ENCODE data around the gene ZNF140. TPM values are rescaled to one million over a fixed set of nuclear protein-coding genes. Genes with fewer than 3 reads are reported as not detected.

The ZNF140 gene
- total RNA-seq = 10 to 100 TPM; 10.6 to 12.3 TPM

DNA sequence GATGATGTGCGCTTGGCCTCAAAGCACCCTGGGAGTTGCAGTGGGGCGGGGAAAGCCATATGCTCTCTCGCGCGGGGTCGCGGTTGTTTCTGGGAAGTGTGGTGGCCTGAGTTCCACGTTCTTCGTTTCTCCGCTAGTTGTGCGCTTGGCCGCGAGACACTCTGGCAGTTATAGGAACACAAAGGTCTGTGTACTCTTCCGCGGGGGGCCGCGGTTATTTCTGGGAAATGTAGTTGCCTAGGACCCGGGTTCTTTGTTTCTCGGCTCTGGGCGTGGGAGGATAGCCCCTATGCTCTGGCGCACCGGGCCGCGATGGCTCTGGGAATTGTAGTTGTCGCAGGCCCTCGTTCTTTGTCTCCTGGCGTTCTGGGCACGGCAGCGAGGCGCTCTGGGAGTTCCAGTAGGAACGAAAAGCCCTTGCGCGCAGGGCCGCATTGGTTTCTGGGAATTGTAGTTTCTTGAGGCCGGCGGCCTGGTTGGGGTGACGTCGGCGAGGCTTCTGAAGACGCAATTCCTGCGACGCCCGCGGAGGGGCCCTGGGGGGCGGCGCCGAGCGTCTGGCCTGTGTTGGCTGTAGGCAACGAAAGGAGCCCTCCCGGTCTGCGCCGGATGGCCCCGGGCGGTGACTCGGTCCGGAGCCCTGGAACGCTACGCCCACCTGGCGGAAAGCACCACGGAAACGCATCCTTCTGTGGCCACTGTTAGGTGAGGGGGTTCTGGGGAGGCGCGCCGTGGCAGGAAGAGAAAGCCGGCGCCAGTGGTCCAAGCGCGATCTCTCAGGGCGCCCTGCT is at the start of gene ZNF140:
Gene ZNF140, plus strand, starts transcription at position 556 of the 791 bp plus-strand sequence. CDS start 398 bp downstream, outside the sequence.
- POLR2A ChIA-PET = interaction anchor here (0.9 to 2.9 kb wide), 5 partner anchors 50 to 193 kb away, joined by 3 to 12 read pairs (median 4); partner anchors contain the start of genes CHFR, ZNF10, ZNF26 and ZNF268
- peaks cover 59% of the 10 kb centered on the region for H3K36me3 Mint-ChIP-seq (ENCODE audit: low read depth)
- ATAC-seq (peak; percentile 71), DNase-seq (peak; percentile 98)
- H3K9me3 Mint-ChIP-seq = peaks cover 49% of the 10 kb centered on the region
- H3K4me3 Mint-ChIP-seq = no peak within 1 kb of the TSS
- H3K27me3 Mint-ChIP-seq = no peaks in the 10 kb centered on the region
- CTCF ChIA-PET = interaction anchor here (0.7 to 1.1 kb wide), 4 partner anchors 8 to 174 kb away, joined by 3 read pairs; partner anchors contain the start of gene ZNF268
- H3K4me1 Mint-ChIP-seq (ENCODE audit: low read depth) = peaks cover 16% of the 10 kb centered on the region
- no peak within 1 kb of the TSS for H3K27ac Mint-ChIP-seq
- TF ChIP-seq, protein P1, sequence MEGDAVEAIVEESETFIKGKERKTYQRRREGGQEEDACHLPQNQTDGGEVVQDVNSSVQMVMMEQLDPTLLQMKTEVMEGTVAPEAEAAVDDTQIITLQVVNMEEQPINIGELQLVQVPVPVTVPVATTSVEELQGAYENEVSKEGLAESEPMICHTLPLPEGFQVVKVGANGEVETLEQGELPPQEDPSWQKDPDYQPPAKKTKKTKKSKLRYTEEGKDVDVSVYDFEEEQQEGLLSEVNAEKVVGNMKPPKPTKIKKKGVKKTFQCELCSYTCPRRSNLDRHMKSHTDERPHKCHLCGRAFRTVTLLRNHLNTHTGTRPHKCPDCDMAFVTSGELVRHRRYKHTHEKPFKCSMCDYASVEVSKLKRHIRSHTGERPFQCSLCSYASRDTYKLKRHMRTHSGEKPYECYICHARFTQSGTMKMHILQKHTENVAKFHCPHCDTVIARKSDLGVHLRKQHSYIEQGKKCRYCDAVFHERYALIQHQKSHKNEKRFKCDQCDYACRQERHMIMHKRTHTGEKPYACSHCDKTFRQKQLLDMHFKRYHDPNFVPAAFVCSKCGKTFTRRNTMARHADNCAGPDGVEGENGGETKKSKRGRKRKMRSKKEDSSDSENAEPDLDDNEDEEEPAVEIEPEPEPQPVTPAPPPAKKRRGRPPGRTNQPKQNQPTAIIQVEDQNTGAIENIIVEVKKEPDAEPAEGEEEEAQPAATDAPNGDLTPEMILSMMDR (IDR thresholded peaks at IDR 0.05) = peak; percentile 43
- intact Hi-C loops (cut with micrococcal nuclease) = loop anchor here (1.0 to 2.0 kb wide), 4 partner anchors 43 to 101 kb away; partner anchors contain the start of genes ZNF10, ZNF26, ZNF268 and ZNF84

- intact Hi-C loops (cut with micrococcal nuclease) = loop anchor here (1.0 kb wide), 1 partner anchor 43 kb away; the partner anchor contains the start of gene ZNF140
- Mint-ChIP-seq H3K9me3 (peaks cover 51% of the 10 kb centered on the region), H3K4me1 (ENCODE audit: low read depth) (peaks cover 14% of the 10 kb centered on the region), H3K36me3 (ENCODE audit: low read depth) (peaks cover 55% of the 10 kb centered on the region), H3K27me3 (no peaks in the 10 kb centered on the region), H3K27ac (peak within 1 kb of the TSS; percentile 97), H3K4me3 (peak within 1 kb of the TSS; percentile 84)
- TF ChIP-seq, protein P1 (IDR thresholded peaks at IDR 0.05) = no peak
- POLR2A ChIA-PET = interaction anchor here (0.5 to 1.6 kb wide), 2 partner anchors 10 to 89 kb away, joined by 3 to 4 read pairs; no protein-coding TSS in a partner anchor
- ATAC-seq (peak; percentile 96), DNase-seq (peak; percentile 97)
- CTCF ChIA-PET = interaction anchor here (1.2 kb wide), 1 partner anchor 144 kb away, joined by 3 read pairs; the partner anchor contains the start of gene ZNF268
These were observed 43.3 kb upstream of the ZNF140 start, which contains the start of gene ZNF84 for GRCh38 chr12:133037207-133038005. Gene ZNF84 (plus strand): TSS chr12:133037509. CDS start chr12:133041468, 3,959 bp downstream.

DNA sequence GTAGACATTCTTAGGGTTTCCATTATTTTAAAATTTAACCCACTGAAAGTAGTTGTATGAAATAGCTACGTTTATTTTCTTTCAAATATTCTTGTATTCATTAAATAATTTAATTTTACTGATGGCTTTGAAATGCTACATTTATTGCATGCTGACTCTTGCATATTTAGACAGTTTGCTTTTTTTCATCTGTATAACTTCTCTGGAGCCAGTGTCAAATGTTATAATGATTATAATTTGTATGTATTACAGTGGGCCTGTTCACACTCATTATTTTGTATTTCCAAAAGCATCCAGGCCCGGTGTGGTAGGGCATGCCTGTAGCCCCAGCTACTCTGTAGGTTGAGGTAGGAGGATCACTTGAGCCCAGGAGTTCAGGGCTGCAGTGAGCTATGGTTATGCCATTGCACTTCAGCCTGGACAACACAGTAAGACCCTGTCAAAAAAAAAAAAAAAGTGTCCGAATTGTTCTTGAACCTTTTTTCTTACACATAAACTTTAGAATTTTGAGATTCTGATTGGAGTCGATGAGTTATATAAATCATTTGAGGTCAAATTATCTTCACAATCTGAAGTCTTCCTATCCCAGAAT is 42.5 kb upstream of the ZNF140 start:
- peak overlapping the region; percentile 84 for H3K4me3 Mint-ChIP-seq
- POLR2A ChIA-PET = interaction anchor here (1.6 kb wide), 1 partner anchor 9 kb away, joined by 3 read pairs; no protein-coding TSS in a partner anchor

DNA sequence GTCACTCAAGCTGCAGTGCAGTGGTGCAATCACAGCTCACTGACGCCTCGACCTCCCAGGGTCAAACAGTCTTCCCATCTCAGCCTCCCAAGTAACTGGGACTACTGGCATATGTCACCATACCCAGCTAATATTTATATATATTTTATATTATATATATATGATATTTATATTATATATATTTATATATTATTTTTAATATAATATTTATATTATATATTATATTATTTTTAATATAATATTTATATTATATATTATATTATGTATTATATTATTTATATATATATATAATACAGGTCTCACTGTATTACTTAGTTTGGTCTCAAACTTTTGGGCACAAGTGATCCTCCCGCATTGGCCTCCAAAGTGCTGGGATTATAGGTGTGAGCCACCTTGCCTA is 34.0 kb upstream of the ZNF140 start:
- H3K27me3 Mint-ChIP-seq = no peaks in the 10 kb centered on the region
- H3K4me1 Mint-ChIP-seq (ENCODE audit: low read depth) = no peaks in the 10 kb centered on the region
- ChIA-PET CTCF (no interaction called here), POLR2A (interaction anchor here (1.0 kb wide), 1 partner anchor 9 kb away, joined by 3 read pairs; the partner anchor contains the start of gene ZNF84)
- peaks cover 97% of the 10 kb centered on the region for H3K36me3 Mint-ChIP-seq (ENCODE audit: low read depth)
- no peak for DNase-seq
- no peak overlapping the region for H3K27ac Mint-ChIP-seq
- peaks cover 76% of the 10 kb centered on the region for H3K9me3 Mint-ChIP-seq
- TF ChIP-seq, protein P1 (IDR thresholded peaks at IDR 0.05) = no peak
- intact Hi-C loops (cut with micrococcal nuclease) = no loop called here
- no peak overlapping the region for H3K4me3 Mint-ChIP-seq
- no peak for ATAC-seq

More for the DNA sequence above, 42.5 kb upstream of the ZNF140 start:
- no peak for ATAC-seq
- TF ChIP-seq, protein P1 (IDR thresholded peaks at IDR 0.05) = no peak
- Mint-ChIP-seq H3K27me3 (no peaks in the 10 kb centered on the region), H3K4me1 (ENCODE audit: low read depth) (peaks cover 14% of the 10 kb centered on the region), H3K36me3 (ENCODE audit: low read depth) (peaks cover 63% of the 10 kb centered on the region), H3K27ac (peak overlapping the region; percentile 97), H3K9me3 (peaks cover 56% of the 10 kb centered on the region)
- CTCF ChIA-PET = interaction anchor here (1.1 kb wide), 1 partner anchor 42 kb away, joined by 3 read pairs; no protein-coding TSS in a partner anchor
- intact Hi-C loops (cut with micrococcal nuclease) = no loop called here
- peak; percentile 2 for DNase-seq
